HepG2 (cell line): Measurements from ENCODE around the gene C2. TPM values are rescaled to one million over a fixed set of nuclear protein-coding genes. Genes with fewer than 3 reads are reported as not detected.

Experiments
- DNMT1 ChIP-seq: sonication (generic); formaldehyde crosslinking; IDR thresholded peaks from 2 replicates; pipeline ENCODE4 v1.5.1; 2020; ENCODE audit warnings: mild to moderate bottlenecking, missing genetic modification reagents
- DNMT3B ChIP-seq: conservative IDR thresholded peaks from 2 replicates; pipeline ENCODE4 v1.6.1; 2016; ENCODE audit warnings: missing biosample characterization, control low read depth
- ELF1 ChIP-seq: sonication (generic); formaldehyde crosslinking; IDR thresholded peaks from 2 replicates; pipeline ENCODE4 v1.4.0; 2020; ENCODE audit warnings: missing genetic modification reagents
- KAT8 ChIP-seq: IDR thresholded peaks from 2 replicates; pipeline ENCODE4 v1.6.1; 2016; ENCODE audit warnings: missing genetic modification reagents, missing compliant biosample characterization
- MEF2D ChIP-seq: sonication (generic); formaldehyde crosslinking; IDR thresholded peaks from 2 replicates; pipeline ENCODE4 v1.5.1; 2020; ENCODE audit warnings: mild to moderate bottlenecking, missing genetic modification reagents
- RCOR2 ChIP-seq: IDR thresholded peaks from 2 replicates; pipeline ENCODE4 v1.6.1; 2016; ENCODE audit warnings: missing biosample characterization, missing genetic modification reagents
- REXO4 ChIP-seq: sonication (generic); formaldehyde crosslinking; IDR thresholded peaks from 2 replicates; pipeline ENCODE4 v1.8.0; 2022; ENCODE audit warnings: missing genetic modification reagents, mild to moderate bottlenecking, borderline replicate concordance
- SMARCC2 ChIP-seq: fragments of 450-650 bp; IDR thresholded peaks from 2 replicates; pipeline ENCODE4 v1.6.1; 2017; ENCODE audit warnings: antibody characterized with exemption, mild to moderate bottlenecking
- STAG1 ChIP-seq: sonication (generic); formaldehyde crosslinking; IDR thresholded peaks from 2 replicates; pipeline ENCODE4 v1.4.0; 2020; ENCODE audit warnings: missing genetic modification reagents
- SYNCRIP ChIP-seq: fragments of 200-400 bp; formaldehyde crosslinking; IDR thresholded peaks from 2 replicates; pipeline ENCODE4 v1.6.1; 2018; ENCODE audit warnings: mild to moderate bottlenecking, low read depth, low read length; ENCODE audit not compliant: insufficient read depth
- TSC22D2 ChIP-seq: sonication (generic); formaldehyde crosslinking; IDR thresholded peaks from 2 replicates; pipeline ENCODE4 v1.5.1; 2020; ENCODE audit warnings: missing genetic modification reagents, mild to moderate bottlenecking, borderline replicate concordance
- YEATS4 ChIP-seq: sonication (generic); formaldehyde crosslinking; IDR thresholded peaks from 2 replicates; pipeline ENCODE4 v1.4.0; 2020; ENCODE audit warnings: missing genetic modification reagents, borderline replicate concordance
- ZIK1 ChIP-seq: sonication (generic); formaldehyde crosslinking; IDR thresholded peaks from 2 replicates; pipeline ENCODE4 v1.5.0; 2020; ENCODE audit warnings: mild to moderate bottlenecking, low read depth, missing genetic modification reagents, borderline replicate concordance
- ZNF138 ChIP-seq: sonication (generic); formaldehyde crosslinking; IDR thresholded peaks from 2 replicates; pipeline ENCODE4 v1.5.0; 2020; ENCODE audit warnings: mild to moderate bottlenecking, low read depth, missing genetic modification reagents
- ZNF234 ChIP-seq: sonication (generic); formaldehyde crosslinking; conservative IDR thresholded peaks from 2 replicates; pipeline ENCODE4 v1.5.1; 2020; ENCODE audit warnings: mild to moderate bottlenecking, missing genetic modification reagents
- ZNF326 ChIP-seq: sonication (generic); formaldehyde crosslinking; IDR thresholded peaks from 2 replicates; pipeline ENCODE4 v1.4.0; 2020; ENCODE audit warnings: missing genetic modification reagents, borderline replicate concordance
- ZNF382 ChIP-seq: sonication (generic); formaldehyde crosslinking; IDR thresholded peaks from 2 replicates; pipeline ENCODE4 v1.5.0; 2020; ENCODE audit warnings: missing genetic modification reagents, mild to moderate bottlenecking, borderline replicate concordance
- ZNF432 ChIP-seq: sonication (generic); formaldehyde crosslinking; IDR thresholded peaks from 2 replicates; pipeline ENCODE4 v1.5.0; 2020; ENCODE audit warnings: missing genetic modification reagents, mild to moderate bottlenecking, borderline replicate concordance
- ZNF557 ChIP-seq: sonication (generic); formaldehyde crosslinking; IDR thresholded peaks from 2 replicates; pipeline ENCODE4 v1.4.0; 2020; ENCODE audit warnings: missing genetic modification reagents
- ZNF562 ChIP-seq: sonication (generic); formaldehyde crosslinking; IDR thresholded peaks from 2 replicates; pipeline ENCODE4 v1.8.0; 2022; ENCODE audit warnings: missing genetic modification reagents, borderline replicate concordance
- ZNF790 ChIP-seq: sonication (generic); formaldehyde crosslinking; IDR thresholded peaks from 2 replicates; pipeline ENCODE4 v1.8.0; 2022; ENCODE audit warnings: missing genetic modification reagents, mild to moderate bottlenecking, borderline replicate concordance
- polyA plus RNA-seq, 8 experiments: library from polyadenylated mRNA; depleted of rRNA in 3 of 8; stranded (reverse) in 7 of 8; unstranded in 1 of 8; fragments of >200 nt; fragmentation: Illumina TruSeq in 4 of 8; extraction: Trizol in 4 of 8; gene quantifications; 2 replicates each; pipeline versions ENCODE4 v1.2.1 to v1.2.3, GENCODE V29; 2011 to 2016; ENCODE audit warnings: low read depth in 4 of 8, missing spikeins in 1 of 8, mixed read lengths in 1 of 8; ENCODE audit not compliant: insufficient read depth in 1 of 8
- total RNA-seq, 5 experiments: library from RNA; depleted of rRNA; stranded (reverse); fragments of >200 nt; fragmentation: Illumina TruSeq; extraction: Trizol; gene quantifications; 2 replicates each; pipeline ENCODE4 v1.2.3, GENCODE V29; 2016; ENCODE audit warnings: low read depth in 1 of 5
- TF ChIP-seq, protein P1 (sequence below): sonication (generic); formaldehyde crosslinking; IDR thresholded peaks from 2 replicates; pipeline ENCODE4 v1.8.0; 2022; ENCODE audit warnings: mild to moderate bottlenecking, missing genetic modification reagents
- TF ChIP-seq, protein P2 (sequence below): sonication (generic); formaldehyde crosslinking; IDR thresholded peaks from 2 replicates; pipeline ENCODE4 v1.4.0; 2020; ENCODE audit warnings: mild to moderate bottlenecking, missing genetic modification reagents
- TF ChIP-seq, protein P3 (sequence below): sonication (generic); formaldehyde crosslinking; IDR thresholded peaks from 2 replicates; pipeline ENCODE4 v1.8.1; 2023; ENCODE audit warnings: mild to moderate bottlenecking, moderate library complexity, missing genetic modification reagents
- TF ChIP-seq, protein P4 (sequence below): IDR thresholded peaks from 2 replicates; pipeline ENCODE4 v1.6.1; 2016; ENCODE audit warnings: low read depth

C2 gene
- total and polyA plus RNA-seq, 2 of the 13 experiments (the other 11 are each of a cell fraction or from before 2014, with no cell fraction given), result 165 to 307 TPM

DNA sequence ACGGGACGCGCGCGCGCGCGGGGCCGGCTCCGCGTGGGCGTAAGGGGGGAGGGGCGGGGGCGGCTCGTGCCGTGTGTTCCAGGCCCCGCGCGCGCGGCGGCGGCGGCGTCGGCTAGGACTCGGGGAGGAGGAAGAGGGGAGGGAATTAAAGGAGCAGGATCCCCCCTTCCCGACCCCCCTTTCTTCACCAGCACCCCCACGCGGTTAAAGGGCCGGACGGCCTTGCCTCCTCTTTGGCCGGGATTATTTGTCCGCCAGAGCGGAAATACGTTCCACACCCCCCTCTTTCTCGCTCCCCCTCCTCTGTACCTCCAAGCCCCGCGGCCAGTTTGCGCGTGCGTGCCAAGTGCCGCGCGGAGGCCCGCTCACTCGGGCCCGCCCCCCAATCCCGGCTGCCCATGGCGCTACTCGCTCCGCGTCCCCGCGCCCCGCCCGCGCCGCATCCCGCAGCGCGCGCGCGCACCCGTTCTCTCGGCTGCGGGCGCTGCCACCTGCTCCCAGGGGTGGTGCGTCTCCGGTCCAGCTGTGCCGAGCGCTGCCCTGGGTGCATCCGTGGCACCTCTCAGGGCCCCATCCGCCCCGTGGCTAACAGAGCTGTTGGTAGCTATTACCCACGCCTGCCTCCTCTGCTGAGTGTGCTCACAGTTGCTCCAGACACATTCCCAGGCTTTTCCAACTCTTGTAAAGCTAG, 25.4 kb upstream of the C2 start, which contains the start of gene ZBTB12 (continued):
- TF ChIP-seq, protein P1, sequence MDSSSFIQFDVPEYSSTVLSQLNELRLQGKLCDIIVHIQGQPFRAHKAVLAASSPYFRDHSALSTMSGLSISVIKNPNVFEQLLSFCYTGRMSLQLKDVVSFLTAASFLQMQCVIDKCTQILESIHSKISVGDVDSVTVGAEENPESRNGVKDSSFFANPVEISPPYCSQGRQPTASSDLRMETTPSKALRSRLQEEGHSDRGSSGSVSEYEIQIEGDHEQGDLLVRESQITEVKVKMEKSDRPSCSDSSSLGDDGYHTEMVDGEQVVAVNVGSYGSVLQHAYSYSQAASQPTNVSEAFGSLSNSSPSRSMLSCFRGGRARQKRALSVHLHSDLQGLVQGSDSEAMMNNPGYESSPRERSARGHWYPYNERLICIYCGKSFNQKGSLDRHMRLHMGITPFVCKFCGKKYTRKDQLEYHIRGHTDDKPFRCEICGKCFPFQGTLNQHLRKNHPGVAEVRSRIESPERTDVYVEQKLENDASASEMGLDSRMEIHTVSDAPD, result no peak
- TF ChIP-seq ZNF138 (peak; percentile 73), DNMT1 (CRISPR knock-in tag) (peak; percentile 91), TSC22D2 (CRISPR knock-in tag) (peak; percentile 60; the same call in 1 of the 2 replicates), ZNF557 (CRISPR knock-in tag) (peak; percentile 28; the same call in 1 of the 2 replicates), RCOR2 (no peak), MEF2D (no peak), ZNF562 (CRISPR knock-in tag) (no peak), ZNF432 (CRISPR knock-in tag) (no peak), REXO4 (CRISPR knock-in tag) (peak; percentile 60; the same call in 1 of the 2 replicates), KAT8 (CRISPR knock-in tag) (no peak), DNMT3B (CRISPR knock-in tag) (no peak), ZIK1 (CRISPR knock-in tag) (no peak), SMARCC2 (no peak), YEATS4 (no peak), ZNF382 (CRISPR knock-in tag) (no peak), ZNF234 (CRISPR knock-in tag) (peak; percentile 74; the same call in 1 of the 2 replicates), ZNF326 (CRISPR knock-in tag) (0 out of 2 replicates have a peak, but pooled peaks have one; percentile 71), ZNF790 (CRISPR knock-in tag) (peak; percentile 89; the same call in 1 of the 2 replicates), STAG1 (CRISPR knock-in tag) (peak; percentile 43; the same call in 1 of the 2 replicates), SYNCRIP (no peak), ELF1 (CRISPR knock-in tag) (no peak)
- TF ChIP-seq, protein P2, sequence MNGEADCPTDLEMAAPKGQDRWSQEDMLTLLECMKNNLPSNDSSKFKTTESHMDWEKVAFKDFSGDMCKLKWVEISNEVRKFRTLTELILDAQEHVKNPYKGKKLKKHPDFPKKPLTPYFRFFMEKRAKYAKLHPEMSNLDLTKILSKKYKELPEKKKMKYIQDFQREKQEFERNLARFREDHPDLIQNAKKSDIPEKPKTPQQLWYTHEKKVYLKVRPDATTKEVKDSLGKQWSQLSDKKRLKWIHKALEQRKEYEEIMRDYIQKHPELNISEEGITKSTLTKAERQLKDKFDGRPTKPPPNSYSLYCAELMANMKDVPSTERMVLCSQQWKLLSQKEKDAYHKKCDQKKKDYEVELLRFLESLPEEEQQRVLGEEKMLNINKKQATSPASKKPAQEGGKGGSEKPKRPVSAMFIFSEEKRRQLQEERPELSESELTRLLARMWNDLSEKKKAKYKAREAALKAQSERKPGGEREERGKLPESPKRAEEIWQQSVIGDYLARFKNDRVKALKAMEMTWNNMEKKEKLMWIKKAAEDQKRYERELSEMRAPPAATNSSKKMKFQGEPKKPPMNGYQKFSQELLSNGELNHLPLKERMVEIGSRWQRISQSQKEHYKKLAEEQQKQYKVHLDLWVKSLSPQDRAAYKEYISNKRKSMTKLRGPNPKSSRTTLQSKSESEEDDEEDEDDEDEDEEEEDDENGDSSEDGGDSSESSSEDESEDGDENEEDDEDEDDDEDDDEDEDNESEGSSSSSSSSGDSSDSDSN, result no peak; the same call in 1 of the 2 replicates
- TF ChIP-seq, protein P3, sequence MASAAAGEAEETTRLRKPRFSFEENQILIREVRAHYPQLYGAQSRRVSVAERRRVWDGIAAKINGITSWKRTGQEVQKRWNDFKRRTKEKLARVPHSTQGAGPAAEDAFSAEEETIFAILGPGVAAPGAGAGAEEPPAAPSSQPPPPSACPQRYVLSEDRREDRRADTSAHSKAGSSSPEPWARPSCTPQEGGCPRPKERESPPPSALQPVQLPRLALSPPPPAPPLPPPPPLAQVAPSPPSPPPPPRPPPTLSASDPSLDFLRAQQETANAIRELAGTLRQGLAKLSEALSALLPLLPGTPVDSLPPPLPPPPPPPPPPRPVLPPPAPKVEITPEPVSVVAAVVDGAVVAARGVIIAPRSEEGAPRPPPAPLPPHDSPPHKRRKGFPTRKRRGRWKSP (CRISPR knock-in tag), result peak; percentile 72
- TF ChIP-seq, protein P4, sequence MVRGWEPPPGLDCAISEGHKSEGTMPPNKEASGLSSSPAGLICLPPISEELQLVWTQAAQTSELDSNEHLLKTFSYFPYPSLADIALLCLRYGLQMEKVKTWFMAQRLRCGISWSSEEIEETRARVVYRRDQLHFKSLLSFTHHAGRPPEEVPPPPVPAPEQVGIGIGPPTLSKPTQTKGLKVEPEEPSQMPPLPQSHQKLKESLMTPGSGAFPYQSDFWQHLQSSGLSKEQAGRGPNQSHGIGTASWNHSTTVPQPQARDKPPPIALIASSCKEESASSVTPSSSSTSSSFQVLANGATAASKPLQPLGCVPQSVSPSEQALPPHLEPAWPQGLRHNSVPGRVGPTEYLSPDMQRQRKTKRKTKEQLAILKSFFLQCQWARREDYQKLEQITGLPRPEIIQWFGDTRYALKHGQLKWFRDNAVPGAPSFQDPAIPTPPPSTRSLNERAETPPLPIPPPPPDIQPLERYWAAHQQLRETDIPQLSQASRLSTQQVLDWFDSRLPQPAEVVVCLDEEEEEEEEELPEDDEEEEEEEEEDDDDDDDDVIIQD (CRISPR knock-in tag), result no peak
